ENCODE results near the gene FBXW2.
A peak's percentile ranks its signal among the peaks of the same experiment; 100 is the strongest.

Gene FBXW2

DNA sequence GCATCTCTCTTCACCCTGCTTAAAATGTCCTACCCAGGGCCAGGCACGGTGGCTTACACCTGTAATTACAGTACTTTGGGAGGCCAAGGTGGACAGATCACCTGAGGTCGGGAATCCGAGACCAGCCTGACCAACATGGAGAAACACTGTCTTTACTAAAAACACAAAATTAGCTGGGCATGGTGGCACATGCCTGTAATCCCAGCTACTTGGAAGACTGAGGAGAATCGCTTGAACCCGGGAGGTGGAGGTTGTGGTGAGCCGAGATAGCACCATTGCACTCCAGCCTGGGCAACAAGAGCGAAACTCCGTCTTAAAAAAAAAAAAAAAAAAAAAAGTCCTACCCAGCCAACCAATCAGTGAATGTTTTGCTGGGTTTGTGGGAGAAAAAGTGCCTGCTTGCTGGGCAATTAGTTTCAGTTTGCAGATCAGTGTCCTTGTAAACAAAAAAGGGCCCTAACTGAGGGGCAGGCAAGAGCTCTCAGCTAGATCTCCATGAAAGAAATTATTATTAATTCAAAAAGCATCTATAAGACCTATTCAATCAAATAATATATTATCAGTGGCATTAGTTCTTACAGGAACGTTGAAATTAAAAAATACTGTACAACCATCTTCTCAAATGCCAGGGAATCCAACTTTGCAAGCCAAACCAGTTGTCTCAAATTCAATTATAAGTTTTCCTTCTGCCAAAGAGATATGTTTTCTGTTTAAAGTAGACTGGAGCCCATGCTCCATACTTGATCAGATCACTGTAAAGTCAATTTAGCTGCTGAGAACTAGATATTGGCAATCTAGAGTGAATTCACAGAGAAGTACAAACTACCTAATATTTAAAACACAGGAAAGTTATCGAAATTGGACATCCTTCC, 82.9 kb downstream of the FBXW2 start:
- H3K4me3 ChIP-seq (ENCODE audit: control insufficient read depth, low read depth, low read length) = peak overlapping the region; percentile 43
- no peak for DNase-seq (ENCODE audit: low read depth)

GRCh38 chr9:120708526-120709224, 84.5 kb downstream of the FBXW2 start:
- peak; percentile 55 for DNase-seq (ENCODE audit: low read depth)
- no peak overlapping the region for H3K4me3 ChIP-seq (ENCODE audit: control insufficient read depth, low read depth, low read length)
- TF ChIP-seq CTCF (IDR thresholded peaks at IDR 0.05; ENCODE audit: control insufficient read depth, insufficient read depth, low read depth, low read length, missing control alignments) = no peak

More for the DNA sequence above, 82.9 kb downstream of the FBXW2 start:
- TF ChIP-seq CTCF (IDR thresholded peaks at IDR 0.05; ENCODE audit: control insufficient read depth, insufficient read depth, low read depth, low read length, missing control alignments) = no peak

DNA sequence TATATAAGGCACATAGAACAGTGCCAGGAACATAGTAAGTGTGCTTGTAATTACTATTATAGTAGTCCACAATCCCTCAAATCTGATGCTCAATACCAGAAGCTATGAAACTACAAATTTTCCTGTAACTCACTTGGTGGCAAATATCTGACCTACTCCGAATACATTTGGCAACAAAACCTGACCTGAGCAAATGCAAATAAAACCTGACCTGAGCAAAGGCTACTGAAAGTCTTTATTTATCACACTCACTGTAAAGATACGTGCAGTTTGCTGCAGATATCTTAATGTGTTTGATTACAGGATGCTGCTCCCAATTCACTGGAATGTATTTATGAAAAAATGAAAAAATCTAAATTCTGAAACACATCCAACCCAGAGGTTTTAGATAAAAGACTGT, 86.0 kb downstream of the FBXW2 start:
- no peak for TF ChIP-seq CTCF (IDR thresholded peaks at IDR 0.05; ENCODE audit: control insufficient read depth, insufficient read depth, low read depth, low read length, missing control alignments)
- no peak overlapping the region for H3K4me3 ChIP-seq (ENCODE audit: control insufficient read depth, low read depth, low read length)
- DNase-seq (ENCODE audit: low read depth) = no peak

All from AG09309 (cell line).